GM18867 (cell line): Measurements from ENCODE around the gene HAS3.
"Not testable (repeated sequence)": the region's sequence is repeated elsewhere in the genome, so short reads cannot be mapped to it uniquely, and the experiment has no call there.

Source experiments
- ATAC-seq: cut with Tn5 transposase; IDR thresholded peaks from one replicate; pipeline ENCODE4 v1.9.1; 2021; ENCODE audit warnings: mild to moderate bottlenecking, moderate library complexity; ENCODE audit not compliant: unreplicated experiment

Gene HAS3

DNA sequence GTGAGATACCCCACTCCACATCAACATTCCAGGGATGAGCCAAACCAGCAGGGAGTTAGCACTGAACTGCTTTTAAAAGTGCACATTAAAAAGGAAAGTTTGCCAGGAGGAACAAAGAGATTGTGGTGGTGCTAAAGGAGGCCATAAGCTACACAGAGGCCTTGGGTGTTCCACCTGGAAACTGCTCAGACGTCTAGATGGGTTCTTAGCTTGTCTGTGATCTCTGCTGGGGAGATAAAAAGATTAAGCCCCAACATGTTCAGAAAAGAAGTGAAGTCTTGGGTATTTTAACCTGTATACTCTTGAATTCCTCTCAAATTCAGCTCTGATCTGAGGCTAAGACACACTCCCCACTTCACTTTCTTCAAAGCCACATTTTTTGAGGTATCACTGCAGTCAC is 10.4 kb downstream of the HAS3 start:
- ATAC-seq = no peak

DNA sequence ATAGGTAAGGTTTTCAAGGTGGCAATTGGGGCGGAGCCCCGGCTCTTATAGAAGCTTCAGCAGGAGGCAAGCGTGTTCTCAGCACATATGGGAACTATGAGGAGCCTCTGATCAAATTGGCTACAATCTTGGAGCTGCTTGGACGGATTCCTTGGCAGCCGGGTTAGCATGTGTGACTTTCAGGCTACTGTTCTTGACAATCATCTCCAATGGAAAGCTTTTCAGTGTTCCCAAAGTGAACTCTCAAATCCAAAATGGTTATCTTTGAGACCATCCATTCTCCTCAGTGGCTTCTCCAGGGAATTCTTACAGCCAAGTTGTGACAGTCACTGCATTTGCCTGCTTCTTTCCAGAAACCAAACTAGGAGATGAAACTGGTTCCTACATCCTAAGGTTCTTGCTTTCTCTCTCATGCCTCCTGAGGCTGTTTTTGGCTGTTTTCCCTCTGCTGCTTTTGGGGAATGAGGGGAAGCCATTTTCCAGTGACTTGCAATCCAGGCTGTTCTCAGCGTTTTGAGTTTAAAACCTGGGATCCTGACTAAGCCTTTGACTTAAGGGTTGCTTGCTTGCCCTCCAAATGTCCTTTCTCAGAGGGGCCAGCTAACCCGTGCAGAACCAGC is 10.9 kb downstream of the HAS3 start:
- ATAC-seq = no peak

DNA sequence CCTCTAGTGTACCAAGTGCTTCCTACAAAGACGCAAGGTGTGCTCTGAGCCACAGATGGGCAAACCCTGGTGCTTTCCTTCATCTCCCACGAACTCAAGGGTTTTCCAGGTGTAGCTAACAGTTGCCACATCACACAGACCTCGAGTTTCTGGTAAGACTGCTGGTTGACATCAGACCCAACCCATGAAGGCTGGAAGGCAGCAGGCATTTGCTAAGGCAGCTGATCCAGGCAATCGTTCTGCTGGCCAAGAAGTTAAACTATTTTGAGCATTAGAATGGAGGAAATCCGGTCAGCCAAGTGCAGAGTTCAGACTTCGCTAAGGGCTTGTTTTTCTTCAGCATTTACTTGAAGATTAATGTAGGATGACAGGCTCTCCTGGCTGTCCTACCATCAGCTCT is 11.5 kb downstream of the HAS3 start:
- no peak for ATAC-seq

DNA sequence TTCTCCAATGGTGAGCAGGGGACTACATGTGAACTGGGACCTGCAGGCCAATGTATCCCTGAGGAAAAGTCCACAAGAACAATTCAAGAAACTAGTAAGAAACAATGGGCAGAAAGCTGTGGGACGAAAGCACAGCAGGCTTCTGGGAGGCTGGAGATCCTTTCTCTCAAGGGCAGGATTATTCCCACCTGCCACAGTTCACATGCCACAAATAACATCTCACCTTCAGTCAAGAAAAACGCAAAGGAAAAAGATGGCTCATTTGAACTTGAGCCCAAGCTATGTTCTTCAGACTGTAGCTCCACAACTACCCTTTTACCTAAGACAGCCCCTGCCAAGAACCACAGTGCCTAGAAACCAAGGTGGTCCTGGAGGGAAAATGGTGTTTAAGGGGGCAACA is 13.0 kb downstream of the HAS3 start:
- ATAC-seq = no peak

DNA sequence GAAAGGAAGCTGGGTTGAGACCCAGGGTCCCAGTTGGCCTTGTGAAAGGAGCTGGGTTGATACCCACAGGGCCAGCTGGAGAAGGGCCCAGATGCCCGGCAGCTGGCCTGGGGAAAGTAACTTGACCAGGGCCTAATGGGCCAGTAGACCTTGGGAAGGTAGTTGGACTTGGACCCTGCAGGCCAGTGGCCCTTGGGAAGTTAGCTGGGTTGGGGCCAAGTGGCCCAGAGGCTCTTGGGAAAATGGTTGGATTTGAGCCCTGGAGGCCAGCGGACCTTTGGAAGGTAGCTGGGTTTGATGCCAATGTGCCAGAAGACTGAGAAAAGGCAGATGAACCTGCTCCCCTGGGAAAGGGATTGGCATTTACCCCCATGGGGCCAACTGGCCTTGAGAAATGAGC is 13.5 kb downstream of the HAS3 start:
- ATAC-seq = no peak

DNA sequence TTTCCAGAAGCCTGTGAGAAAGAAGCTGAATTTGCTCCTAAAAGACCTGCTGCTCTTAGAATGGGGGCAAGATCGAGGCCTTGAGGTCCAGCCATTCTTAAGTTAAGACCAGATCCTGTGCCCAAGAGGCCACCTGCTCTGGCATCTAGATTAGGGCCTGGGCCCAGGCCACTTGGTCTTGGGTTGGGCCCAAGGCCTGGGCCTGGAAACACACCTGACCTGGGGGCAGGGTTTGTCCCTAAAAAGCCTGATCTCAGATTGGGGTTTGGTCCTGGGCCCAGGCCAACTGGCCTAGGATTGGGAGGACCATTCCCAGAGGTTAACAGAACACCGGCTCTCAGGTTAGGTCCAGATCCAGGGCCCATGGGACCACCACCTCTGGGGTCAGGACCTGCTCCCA is 14.1 kb downstream of the HAS3 start:
- ATAC-seq = no peak

DNA sequence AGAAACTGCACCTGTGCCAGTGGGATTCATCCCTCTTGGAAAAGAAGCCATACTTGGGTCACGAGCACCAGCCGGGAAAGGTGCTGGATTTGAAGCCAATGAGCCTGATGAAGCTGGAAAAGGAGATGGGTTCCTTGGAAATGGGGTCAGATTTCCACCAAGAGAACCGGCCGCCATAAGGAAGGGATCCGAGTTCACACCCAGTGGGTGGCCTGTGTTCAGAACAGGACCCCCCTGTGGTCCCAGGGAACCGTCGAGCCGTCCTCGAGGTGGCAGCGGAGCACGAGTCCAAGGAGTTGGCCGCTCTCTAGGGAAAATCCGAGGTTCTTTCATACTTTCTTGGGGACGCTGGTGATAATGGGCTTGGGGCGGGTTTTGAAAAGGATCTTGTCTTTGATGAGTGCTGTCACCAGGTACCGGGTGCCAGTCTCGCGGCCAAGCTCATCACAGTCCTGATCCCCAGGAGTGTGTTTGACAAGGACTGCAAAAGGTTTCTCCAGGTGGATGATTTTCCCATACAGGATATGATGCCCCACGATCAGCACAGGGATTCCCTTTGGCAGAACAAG is 14.7 kb downstream of the HAS3 start:
- no peak for ATAC-seq

DNA sequence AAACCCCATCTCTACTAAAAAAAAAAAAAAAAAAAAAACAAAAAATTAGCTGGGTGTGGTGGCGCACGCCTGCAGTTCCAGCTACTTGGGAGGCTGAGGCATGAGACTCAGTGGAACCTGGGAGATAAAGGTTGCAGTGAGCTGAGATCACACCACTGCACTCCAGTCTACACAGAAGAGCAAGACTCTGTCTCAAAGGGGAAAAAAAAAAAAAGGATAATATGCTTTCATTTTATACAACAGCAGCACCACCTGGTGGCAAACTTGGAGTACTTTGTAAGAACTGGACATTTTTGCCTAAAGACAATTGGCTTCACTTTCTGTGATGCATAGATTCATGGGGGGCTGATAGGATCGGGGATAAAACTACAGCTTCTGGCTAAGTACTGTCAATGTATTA is 18.5 kb downstream of the HAS3 start:
- ATAC-seq = no peak

DNA sequence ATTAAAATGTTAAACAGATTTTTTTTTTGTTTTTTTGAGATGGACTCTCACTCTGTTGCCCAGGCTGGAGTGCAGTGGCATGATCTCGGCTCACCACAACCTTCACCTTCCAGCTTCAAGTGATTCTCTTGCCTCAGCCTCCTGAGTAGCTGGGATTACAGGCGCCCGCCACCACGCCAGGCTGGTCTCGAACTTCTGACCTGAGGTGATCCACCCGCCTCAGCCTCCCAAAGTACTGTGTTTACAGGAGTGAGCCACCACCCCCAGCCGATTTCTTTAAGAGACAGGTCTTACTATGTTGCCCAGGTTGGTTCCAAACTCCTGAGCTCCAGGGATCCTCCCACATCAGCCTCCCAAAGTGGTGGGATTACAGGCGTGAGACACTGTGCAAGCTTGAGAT is 19.0 kb downstream of the HAS3 start:
- not testable (repeated sequence) for ATAC-seq

DNA sequence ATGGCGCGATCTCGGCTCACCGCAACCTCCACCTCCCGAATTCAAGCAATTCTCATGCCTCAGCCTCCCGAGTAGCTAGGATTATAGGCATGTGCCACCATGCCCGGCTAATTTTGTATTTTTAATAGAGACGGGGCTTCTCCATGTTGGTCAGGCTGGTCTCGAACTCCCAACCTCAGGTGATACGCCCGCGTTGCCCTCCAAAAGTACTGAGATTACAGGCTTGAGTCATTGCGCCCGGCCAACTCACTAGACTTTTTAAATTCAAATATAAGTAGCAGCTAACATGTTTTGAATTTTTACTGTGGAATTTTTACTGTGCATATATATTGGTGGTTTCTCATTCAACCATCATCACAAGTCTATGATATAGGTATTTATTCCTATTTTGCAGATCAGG is 19.5 kb downstream of the HAS3 start:
- not testable (repeated sequence) for ATAC-seq

DNA sequence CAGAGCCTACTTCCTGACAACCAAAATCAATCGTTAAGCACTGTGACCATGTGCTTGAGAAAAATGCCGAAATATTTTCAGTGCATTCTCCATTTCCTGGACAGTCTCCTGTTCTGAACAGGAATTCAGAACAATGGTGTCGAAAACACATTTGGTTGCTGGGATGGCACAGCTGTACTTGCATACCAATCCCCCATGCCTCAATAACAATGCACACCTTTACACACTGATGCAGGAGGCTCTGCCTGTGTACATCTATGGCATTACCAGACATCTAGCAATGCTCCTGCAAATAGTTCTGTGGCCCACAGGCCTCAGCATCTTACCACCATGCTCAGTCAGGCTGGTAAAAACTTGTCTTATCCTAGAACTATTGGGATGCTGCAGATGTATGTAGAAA is 20.8 kb downstream of the HAS3 start:
- no peak for ATAC-seq

DNA sequence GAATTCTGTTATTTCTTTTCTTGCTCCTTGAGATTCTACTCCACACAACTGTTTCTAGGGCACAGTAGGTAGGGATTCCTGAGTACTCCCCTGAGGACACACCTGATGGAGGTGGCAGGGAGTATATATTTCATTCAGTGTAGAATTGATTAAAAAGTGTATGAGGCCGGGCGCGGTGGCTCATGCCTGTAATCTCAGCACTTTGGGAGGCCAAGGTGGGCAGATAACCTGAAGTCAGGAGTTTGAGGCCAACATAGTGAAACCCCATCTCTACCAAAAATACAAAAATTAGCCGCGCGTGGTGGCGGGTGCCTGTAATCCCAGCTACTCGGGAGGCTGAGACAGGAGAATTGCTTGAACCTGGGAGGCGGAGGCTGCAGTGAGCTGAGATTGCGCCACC is 21.3 kb downstream of the HAS3 start:
- ATAC-seq = not testable (repeated sequence)

DNA sequence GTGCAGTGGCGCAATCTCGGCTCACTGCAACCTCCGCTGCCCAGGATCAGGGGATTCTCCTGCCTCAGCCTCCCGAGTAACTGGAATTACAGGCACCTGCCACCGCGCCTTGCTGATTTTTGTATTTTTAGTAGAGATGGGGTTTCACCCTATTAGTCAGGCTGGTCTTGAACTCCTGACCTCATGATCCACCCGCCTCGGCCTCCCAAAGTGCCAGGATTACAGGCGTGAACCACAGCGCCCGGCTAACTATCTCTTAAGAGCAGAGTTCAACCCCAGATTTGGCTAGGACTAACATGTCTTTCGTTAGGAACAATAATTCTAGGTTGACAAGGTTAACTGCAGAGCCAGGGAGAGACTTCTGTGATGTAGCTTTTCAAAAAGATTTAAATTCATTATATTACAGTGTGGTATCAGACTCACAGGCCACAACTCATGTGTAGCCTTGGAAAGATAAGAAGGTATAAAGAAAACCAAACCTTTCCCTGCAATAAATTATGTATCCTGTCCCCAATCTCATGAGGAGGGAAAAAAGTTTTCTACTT is 22.6 kb downstream of the HAS3 start:
- ATAC-seq = no peak

DNA sequence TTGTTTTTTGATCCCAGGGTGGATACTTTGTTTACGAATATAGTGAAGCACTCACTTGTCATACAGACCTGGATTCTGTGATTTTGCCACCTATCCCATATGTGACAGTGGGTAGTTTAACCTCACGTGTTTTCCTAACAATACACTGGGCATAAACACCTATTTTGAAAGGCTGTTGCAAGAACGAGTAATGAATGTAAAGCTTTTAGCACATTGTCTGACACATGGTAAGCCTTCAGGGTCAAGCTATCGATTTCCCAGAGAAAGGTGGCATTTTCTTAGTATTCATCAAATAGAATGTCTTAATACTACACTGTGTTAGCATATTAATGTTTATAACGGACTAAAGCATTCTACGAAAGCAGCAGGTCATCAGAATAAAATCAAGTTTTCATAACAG is 25.0 kb downstream of the HAS3 start:
- no peak for ATAC-seq

DNA sequence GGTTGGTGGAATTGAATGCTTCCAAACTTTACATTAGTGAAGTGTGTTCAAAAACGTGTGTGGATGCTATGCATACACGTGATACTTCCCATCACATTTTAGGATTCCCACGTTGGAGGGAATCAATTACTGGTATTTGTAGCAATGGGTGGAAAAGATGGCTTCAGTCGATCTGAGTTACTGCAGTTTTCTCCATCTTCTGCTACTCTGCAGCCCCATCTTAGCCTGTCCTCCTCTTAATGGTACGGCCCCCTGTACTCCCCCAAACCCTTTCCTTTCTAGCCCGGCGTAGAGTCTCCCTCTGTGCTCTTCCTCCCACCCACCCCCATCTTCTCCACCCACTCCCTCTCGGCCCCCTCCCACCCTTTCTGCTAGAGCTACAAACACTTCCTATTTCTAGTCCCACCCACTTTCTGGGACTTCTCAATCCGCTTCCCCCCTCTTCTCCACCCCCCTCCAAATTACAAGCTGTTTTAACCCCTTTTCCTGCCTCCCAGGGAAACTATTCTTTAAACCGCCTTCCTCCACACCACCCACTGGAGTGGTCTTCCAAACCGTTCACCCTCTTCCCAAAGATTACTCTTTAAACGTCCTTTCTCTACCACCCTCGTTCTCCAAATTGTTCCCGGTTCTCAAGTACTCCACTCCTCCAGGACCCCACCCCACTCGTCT is 25.9 kb downstream of the HAS3 start:
- no peak for ATAC-seq

DNA sequence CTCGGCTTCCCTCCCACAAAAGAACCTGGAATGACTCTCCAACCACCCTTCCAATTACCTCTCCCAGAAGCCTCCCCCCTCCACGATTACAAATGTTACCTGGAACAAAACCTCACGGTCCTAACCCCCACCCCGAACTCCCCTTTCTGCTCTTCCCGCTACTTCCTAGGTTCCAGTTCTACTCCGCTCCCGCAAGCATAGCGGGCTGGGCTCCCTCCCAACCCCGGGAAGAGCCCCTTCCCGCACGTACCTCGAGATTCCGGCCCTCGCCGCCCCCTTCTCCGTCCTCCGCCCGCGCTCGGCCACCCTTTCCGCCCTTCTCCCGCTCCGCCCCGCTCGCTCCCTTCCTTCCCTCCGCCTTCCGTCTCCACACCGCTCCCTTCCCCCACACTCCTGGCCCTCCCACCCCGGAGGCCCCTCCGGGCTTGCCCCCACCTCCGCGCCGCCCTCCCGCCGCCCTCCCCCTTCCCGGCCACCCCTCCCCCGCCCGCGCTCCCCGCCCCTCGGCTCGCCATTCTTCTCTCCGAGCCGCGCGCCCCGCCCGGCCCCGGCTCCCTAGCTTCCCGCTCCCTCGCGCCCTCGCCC is 26.5 kb downstream of the HAS3 start:
- peak; percentile 38 for ATAC-seq

DNA sequence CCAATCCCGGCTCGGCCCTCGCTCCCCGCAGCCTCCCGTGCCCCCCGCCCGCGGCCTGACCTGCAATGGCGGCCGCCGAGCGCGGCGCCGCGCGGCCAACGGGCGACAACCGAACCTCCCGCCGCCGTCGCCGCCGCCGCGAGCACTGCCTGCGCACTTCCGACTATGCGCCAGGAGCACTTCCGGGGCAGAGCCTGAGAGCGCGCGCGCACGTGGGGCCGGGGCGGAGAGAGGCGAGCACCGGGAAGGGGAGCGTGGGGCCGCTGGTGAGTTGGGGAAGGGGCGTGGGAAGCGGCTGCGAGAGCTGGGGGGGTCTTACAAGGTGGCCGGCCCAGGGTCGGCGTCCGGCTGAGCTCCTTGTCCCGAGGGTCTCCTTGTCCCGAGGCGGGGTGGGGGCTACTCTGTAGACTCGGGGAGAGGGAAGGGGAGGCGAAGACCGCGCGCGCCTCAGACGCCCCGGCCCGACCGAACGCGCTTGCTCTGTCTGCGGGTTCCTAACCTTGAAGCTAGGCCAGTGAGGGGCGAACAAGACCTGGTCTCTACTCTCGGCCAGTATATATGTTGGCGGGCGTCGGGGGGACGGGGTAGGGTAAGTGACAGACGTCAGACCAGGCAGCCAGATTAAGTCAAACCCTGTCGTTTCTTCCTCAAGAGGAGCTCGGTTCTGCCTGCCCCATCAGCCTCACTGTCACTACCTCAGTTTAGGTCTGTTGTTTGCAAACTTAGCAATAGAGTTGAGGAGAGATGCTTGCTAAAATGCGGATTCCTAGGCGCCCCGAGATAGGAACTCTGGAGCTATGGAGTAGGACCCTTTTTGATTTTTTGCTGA is 27.2 kb downstream of the HAS3 start, which contains the start of the genes CHTF8 and UTP4:
CHTF8 (minus strand) TSS at position 165 of the 829 bp plus-strand sequence. CDS start 11,130 bp downstream, outside the sequence.
UTP4 (plus strand) TSS at position 226 of the 829 bp plus-strand sequence. CDS start 811 bp downstream, outside the sequence.
- ATAC-seq = peak; percentile 88

DNA sequence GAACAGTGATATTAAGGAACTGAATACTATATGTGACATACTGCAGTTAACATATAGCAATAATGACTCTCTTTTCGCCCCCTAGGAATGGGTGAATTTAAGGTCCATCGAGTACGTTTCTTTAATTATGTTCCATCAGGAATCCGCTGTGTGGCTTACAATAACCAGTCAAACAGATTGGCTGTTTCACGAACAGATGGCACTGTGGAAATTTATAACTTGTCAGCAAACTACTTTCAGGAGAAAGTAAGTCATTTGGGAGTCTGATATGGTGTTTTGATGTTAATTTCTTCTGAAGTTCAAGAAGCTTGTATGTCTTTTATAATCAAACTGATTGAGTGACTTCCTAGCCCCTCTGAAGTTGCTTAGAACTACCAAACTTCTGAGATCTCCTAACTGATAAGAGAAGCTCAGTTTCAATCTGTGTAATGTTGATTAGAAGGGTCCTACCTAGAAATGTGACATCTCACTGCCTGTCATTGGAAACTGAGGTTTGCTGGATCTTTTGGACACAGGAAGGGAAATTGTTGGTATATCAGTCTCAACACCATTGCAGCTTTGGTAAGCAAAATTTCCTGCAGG is 28.0 kb downstream of the HAS3 start:
- no peak for ATAC-seq

DNA sequence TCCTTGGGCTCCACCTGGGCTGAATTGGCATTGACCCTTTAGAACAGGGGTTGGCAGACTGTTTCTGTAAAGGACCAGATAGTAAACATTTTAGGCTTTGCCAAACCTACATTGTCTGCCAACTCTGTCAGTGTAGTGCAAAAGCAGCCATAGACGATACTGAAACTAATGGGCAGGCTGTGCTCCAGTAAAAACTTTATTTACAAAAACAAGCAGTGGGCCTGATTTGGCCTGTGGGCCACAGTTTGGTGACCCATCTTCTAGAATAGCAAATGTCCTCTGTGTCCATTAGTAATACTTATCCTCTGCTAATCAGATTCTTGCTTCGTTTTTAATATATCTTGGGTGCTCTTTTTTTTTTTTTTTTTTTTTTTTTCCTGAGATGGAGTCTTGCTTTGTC is 33.2 kb downstream of the HAS3 start:
- ATAC-seq = no peak

DNA sequence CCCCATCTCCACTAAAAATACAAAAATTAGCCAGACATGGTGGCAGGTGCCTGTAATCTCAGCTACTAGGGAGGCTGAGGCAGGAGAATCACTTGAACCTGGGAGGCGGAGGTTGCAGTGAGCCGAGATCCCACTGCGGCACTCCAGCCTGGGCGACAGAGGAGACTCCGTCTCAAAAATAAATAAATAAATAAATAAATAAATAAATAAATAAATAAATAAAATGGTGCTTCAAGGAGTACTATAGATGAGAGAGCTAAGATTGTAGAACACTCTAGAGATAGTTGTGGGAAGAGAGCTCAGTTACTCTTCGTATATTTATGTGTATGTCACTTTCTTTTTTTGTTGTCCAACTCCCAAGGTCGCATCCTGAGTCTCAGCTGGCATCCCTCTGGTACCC is 34.0 kb downstream of the HAS3 start:
- not testable (repeated sequence) for ATAC-seq
